Stimulated activated CD4-positive, alpha-beta T cell treated with anti-CD3 and anti-CD28 coated beads, Interleukin-1b, Interleukin-23, amount 100 ng/mL, for 4 hours (primary cell): Measurements from ENCODE around the gene FER.
"Not testable (repeated sequence)": the region's sequence is repeated elsewhere in the genome, so short reads cannot be mapped to it uniquely, and the experiment has no call there.

Experiments used
- DNase-seq, 2 donors: peaks; one replicate each; pipeline ENCODE4 v3.0.0-alpha.2; 2020; ENCODE audit warnings: low read depth in 2 of 2

The FER gene

GRCh38 chr5:108747774-108748400 is at the start of gene FER:
Gene FER (plus strand): TSS chr5:108747897. CDS start chr5:108798183, 50,286 bp downstream.
- DNase-seq: peak; percentile 10 to 22

- DNase-seq: not testable (repeated sequence)
Observed at GRCh38 chr5:108700388-108700787, 47.3 kb upstream of the FER start.

GRCh38 chr5:108700930-108701329 is 46.8 kb upstream of the FER start:
- DNase-seq: no peak

- DNase-seq: no peak
Observed at GRCh38 chr5:108702546-108702945, 45.2 kb upstream of the FER start.

- DNase-seq: no peak
Observed at GRCh38 chr5:108703313-108703712, 44.4 kb upstream of the FER start.

- no peak for DNase-seq
Observed at GRCh38 chr5:108707141-108707540, 40.6 kb upstream of the FER start.

- DNase-seq: no peak
Observed at GRCh38 chr5:108711898-108712297, 35.8 kb upstream of the FER start.

- no peak for DNase-seq
Observed at GRCh38 chr5:108715408-108715807, 32.3 kb upstream of the FER start.

GRCh38 chr5:108720391-108720790 is 27.3 kb upstream of the FER start:
- DNase-seq: no peak

GRCh38 chr5:108726446-108727235 is 21.1 kb upstream of the FER start:
- no peak for DNase-seq

GRCh38 chr5:108727236-108727650 is 20.5 kb upstream of the FER start:
- no peak for DNase-seq

GRCh38 chr5:108727651-108728565 is 19.8 kb upstream of the FER start:
- DNase-seq: peak; percentile 15 to 19

- DNase-seq: peak; percentile 18 to 34
Observed at GRCh38 chr5:108728566-108729241, 19.0 kb upstream of the FER start.

- no peak for DNase-seq
Observed at GRCh38 chr5:108729242-108729615, 18.5 kb upstream of the FER start.

GRCh38 chr5:108730617-108731340 is 16.9 kb upstream of the FER start:
- DNase-seq: no peak

- no peak for DNase-seq
Observed at GRCh38 chr5:108735790-108736189, 11.9 kb upstream of the FER start.

- no peak for DNase-seq
Observed at GRCh38 chr5:108736855-108737254, 10.8 kb upstream of the FER start.

- DNase-seq: no peak
Observed at GRCh38 chr5:108739376-108739775, 8.3 kb upstream of the FER start.

- no peak for DNase-seq
Observed at GRCh38 chr5:108739906-108740305, 7.8 kb upstream of the FER start.

- no peak for DNase-seq
Observed at GRCh38 chr5:108743319-108743718, 4.4 kb upstream of the FER start.

- no peak for DNase-seq
Observed at GRCh38 chr5:108743846-108744245, 3.9 kb upstream of the FER start.
